Measurements from ENCODE around the gene CHML.

- TF ChIP-seq CTCF (IDR thresholded peaks at IDR 0.05; ENCODE audit: low read length) = no peak
- no peak for TF ChIP-seq EZH2 (IDR thresholded peaks at IDR 0.05; ENCODE audit: borderline replicate concordance, low read length)
These were observed 3.9 kb downstream of the CHML start for GRCh38 chr1:241636291-241636690.
